ENCODE data around the gene KCTD16.

DNA sequence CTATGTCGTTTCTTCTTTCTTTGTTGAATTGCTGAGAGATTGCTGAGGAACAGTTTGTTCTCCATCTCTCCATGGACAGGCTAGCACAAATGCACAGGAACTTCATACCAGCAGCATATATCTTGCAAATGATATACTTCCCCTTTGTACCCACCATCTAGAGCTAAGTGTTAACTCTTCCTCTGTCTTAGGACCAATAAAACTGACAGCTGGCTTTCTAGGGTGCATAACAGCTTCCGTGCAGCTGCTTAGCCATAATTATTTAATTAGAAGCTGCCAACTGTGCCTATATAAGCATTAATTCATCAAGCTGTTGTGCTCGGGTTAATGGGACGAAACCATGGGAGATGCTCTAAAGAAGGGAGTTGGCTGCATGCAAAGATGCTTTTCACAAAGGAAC is 38.7 kb downstream of the KCTD16 start:
- no peak for TF ChIP-seq POLR2A (IDR thresholded peaks at IDR 0.05)
- TF ChIP-seq, protein P1, sequence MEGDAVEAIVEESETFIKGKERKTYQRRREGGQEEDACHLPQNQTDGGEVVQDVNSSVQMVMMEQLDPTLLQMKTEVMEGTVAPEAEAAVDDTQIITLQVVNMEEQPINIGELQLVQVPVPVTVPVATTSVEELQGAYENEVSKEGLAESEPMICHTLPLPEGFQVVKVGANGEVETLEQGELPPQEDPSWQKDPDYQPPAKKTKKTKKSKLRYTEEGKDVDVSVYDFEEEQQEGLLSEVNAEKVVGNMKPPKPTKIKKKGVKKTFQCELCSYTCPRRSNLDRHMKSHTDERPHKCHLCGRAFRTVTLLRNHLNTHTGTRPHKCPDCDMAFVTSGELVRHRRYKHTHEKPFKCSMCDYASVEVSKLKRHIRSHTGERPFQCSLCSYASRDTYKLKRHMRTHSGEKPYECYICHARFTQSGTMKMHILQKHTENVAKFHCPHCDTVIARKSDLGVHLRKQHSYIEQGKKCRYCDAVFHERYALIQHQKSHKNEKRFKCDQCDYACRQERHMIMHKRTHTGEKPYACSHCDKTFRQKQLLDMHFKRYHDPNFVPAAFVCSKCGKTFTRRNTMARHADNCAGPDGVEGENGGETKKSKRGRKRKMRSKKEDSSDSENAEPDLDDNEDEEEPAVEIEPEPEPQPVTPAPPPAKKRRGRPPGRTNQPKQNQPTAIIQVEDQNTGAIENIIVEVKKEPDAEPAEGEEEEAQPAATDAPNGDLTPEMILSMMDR (IDR thresholded peaks at IDR 0.05) = no peak

Data from right lobe of liver (tissue), 4 donors.